ENCODE results near the gene IMPA2.
"Not testable (repeated sequence)": the region's sequence is repeated elsewhere in the genome, so short reads cannot be mapped to it uniquely, and the experiment has no call there.

Gene IMPA2

GRCh38 chr18:12056034-12056883, 75.0 kb downstream of the IMPA2 start:
- no peak for DNase-seq

- no peak for DNase-seq
Measured at GRCh38 chr18:12056884-12057402, 75.6 kb downstream of the IMPA2 start.

- no peak for DNase-seq
Measured at GRCh38 chr18:12057419-12058039, 76.2 kb downstream of the IMPA2 start.

GRCh38 chr18:12059334-12060181, 78.3 kb downstream of the IMPA2 start:
- no peak for DNase-seq

- DNase-seq = no peak
Measured at GRCh38 chr18:12060182-12060870, 79.0 kb downstream of the IMPA2 start.

GRCh38 chr18:12061685-12062084, 80.4 kb downstream of the IMPA2 start:
- no peak for DNase-seq

GRCh38 chr18:12062974-12063373, 81.7 kb downstream of the IMPA2 start:
- DNase-seq = no peak

GRCh38 chr18:12064086-12064763, 82.9 kb downstream of the IMPA2 start:
- no peak for DNase-seq

DNA sequence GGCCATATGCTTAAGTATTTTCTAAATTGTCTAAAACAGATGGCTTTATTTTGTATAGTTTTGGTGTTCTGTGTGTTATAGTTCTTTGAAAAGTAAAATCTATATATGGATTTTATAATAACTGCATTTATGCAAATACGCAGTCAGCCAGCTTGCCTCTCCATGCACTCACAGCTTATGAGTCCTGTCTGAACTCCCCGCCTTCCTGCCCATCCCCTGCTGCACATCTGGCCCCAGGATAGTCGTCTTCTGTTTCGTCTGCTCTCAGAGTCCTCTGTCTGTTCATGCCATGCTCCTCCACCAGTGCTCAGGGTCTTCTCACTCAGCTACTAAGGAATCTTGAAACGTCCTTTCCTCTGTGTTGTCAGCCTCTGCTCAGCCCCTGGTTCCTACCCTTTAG, 84.1 kb downstream of the IMPA2 start:
- no peak for DNase-seq

- DNase-seq = no peak
Measured at GRCh38 chr18:12066910-12067511, 85.7 kb downstream of the IMPA2 start.

DNA sequence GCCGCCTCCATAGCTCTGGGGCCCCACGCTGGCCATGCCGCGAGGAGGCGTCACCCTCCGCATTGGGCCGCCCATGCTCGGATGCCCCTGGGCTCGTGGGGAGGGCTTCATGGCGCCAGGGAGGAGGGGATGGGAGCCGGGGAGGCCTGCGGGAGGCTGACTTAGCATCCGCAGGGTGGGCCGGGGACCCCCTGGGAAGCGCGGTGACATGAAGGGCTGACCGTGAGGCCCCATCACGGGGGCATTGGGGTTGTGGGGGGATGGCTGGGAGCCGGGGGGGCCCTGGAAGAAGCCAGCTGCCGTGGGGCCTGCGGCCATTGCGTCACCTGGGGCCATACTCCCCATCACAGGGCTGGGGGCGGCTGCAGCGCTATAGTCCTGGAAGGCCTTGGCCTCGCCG, 86.4 kb downstream of the IMPA2 start:
- no peak for DNase-seq

DNA sequence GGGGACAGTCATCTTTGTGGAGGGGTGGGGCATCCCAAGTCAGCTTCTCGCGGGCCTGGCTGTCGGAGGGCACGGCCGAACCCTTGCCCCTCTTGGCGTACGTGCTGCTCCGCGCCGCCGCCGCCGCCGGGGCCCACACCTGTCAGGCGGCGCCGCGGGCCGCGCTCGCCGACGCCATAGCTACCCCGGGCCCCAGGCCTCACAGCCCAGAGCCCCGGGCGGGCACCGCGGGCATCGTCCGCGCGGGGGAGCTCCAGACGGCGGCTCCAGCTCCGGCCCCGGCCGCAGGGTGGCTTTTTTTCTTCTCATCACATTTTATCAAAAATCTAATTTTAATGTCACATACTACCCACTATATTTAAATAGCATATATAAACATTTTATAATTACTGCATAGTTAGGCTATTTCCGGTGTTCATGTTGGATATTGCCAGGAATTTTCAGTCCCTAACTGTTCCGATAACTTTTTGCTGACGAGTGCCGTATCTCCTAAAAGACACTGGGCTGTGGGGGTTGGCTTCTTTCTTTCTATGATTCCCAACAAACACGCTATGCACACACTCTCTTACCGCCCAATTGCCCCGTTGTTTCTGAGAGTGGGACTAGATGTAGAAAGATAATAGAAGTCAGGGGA, 87.1 kb downstream of the IMPA2 start:
- DNase-seq = not testable (repeated sequence)

GRCh38 chr18:12068950-12069320, 87.6 kb downstream of the IMPA2 start:
- no peak for DNase-seq

DNA sequence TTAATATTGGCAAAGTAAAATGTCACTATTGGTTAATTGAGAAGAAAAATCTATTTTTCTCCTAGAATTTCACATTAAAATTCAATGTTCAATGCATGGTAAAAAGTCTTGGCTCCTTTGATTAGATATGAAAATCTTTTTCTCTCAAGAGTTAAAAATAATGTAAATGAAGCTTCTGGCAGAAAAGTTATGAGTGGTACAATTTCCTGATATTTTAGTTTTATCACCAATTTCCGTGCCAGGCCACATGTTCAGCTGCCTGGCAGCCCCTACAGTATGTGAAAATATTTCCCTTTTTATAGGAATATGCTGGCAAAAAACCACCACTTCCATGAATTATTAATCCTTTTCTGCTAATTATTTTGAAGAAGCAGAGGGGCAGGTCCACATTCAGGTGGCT, 89.8 kb downstream of the IMPA2 start:
- DNase-seq = not testable (repeated sequence)

DNA sequence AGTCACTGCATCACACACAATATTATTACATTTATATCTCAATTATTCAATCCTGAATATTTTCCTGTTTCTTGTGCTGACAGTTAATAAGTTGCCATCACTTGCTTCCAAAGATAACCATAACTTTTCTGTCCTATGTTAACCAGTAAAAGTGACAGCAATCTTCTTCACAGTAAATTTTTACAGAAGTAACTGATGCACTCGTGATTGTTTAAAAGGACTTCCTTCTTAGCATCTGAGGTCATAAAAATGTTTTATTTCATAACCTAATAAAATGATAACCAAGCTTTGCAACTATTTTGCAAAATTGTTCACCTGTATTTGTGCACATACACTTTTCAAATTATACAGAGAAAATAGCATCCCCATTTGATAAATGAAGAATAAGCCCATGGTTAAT, 91.7 kb downstream of the IMPA2 start:
- DNase-seq = no peak

- DNase-seq = no peak
Measured at GRCh38 chr18:12074736-12075135, 93.4 kb downstream of the IMPA2 start.

- no peak for DNase-seq
Measured at GRCh38 chr18:12076424-12077140, 95.3 kb downstream of the IMPA2 start.

DNA sequence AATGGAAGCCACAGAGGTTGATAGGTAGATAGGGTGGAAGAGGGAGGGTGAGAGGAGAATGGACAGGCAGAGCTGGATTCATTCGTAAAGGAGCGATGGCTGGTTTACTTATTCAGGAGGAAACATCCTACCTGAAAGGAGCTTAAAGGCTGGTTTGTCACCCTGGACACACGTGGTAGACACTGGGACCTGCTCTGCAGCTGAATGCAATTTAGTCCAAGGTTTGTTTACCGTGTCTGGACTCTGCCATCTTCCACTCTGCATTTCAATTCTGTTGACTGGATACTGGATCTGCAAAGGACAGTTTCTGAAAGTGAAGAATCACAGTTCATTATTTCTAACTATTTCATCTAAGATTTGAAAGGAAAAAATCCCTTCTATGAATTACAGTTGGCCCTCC, 96.7 kb downstream of the IMPA2 start:
- not testable (repeated sequence) for DNase-seq

DNA sequence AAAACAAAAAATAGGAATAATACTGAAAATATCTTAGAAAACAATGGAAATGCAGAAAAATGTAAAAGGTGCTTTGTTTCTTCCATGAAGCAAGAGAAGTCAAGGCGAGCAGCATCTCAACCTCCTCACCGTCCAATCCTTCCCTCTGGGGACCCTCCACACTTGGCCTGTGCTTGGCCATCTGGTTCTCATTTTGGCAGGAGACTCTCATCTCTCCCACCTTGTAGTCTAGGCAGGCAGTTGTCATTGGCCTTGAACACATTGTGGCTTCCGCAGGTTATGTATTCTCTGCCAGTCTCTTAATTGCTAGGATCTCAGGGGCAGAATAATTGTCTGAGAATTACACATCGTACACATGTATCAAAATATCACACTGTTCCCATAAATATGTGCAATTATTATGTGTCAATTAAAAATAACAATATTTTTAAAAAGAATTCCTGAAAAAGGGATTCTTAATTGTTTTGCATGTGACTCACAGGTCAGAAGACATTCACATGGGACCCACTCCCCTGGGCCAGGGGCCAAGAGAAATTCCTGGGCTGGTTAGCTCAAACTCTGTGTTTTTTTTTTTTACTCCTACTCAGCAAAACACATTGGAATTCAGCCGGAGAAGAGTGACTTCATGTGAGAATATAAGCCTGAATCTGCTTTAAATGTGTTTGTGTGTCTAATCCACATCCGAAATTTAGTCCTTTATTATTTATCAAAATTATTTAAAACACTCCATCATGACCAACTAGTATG, 98.4 kb downstream of the IMPA2 start:
- no peak for DNase-seq
